GM23338 (cell line): ENCODE results near the gene MAD1L1. TPM values are rescaled to one million over a fixed set of nuclear protein-coding genes. Genes with fewer than 3 reads are reported as not detected.

Experiments used
- ATAC-seq: fragments of 200-7000 bp; cut with Tn5 transposase; 3 replicates; pipeline ENCODE4 v1.9.1; 2020
- DNase-seq: peaks from one replicate; pipeline ENCODE4 v3.0.0-alpha.2; 2015; ENCODE audit warnings: low spot score
- H2AFZ ChIP-seq: fragments of 200-600 bp; sonication (generic); 2 replicates; pipeline ENCODE4 v1.8.0; 2016; ENCODE audit warnings: antibody characterized with exemption, mild to moderate bottlenecking, moderate library complexity
- H3F3A ChIP-seq: fragments of 200-600 bp; sonication (generic); replicated peaks from 2 replicates; pipeline ENCODE4 v1.8.0; 2017; ENCODE audit warnings: antibody characterized with exemption, mixed run types, low read depth
- H3K27ac ChIP-seq: fragments of 200-600 bp; sonication (generic); 2 replicates; pipeline ENCODE4 v1.6.1; 2016; ENCODE audit warnings: low read depth
- H3K27me3 ChIP-seq: fragments of 200-600 bp; sonication (generic); 2 replicates; pipeline ENCODE4 v1.8.0; 2016; ENCODE audit warnings: mild to moderate bottlenecking, mixed run types, moderate library complexity; ENCODE audit not compliant: insufficient read depth
- H3K36me3 ChIP-seq: fragments of 200-600 bp; sonication (generic); 2 replicates; pipeline ENCODE4 v1.8.0; 2016; ENCODE audit warnings: mild to moderate bottlenecking; ENCODE audit not compliant: insufficient read depth
- H3K4me1 ChIP-seq: fragments of 200-600 bp; sonication (generic); 2 replicates; pipeline ENCODE4 v1.8.0; 2016; ENCODE audit warnings: mild to moderate bottlenecking, moderate library complexity; ENCODE audit not compliant: insufficient read depth
- H3K4me2 ChIP-seq: fragments of 200-600 bp; sonication (generic); 2 replicates; pipeline ENCODE4 v1.7.1; 2017; ENCODE audit warnings: mixed run types
- H3K4me3 ChIP-seq: fragments of 200-600 bp; sonication (generic); 2 replicates; pipeline ENCODE4 v1.6.1; 2016; ENCODE audit warnings: mixed run types
- H3K79me2 ChIP-seq: fragments of 200-600 bp; sonication (generic); replicated peaks from 2 replicates; pipeline ENCODE4 v1.8.0; 2017; ENCODE audit warnings: mild to moderate bottlenecking; ENCODE audit not compliant: insufficient read depth
- H3K9me2 ChIP-seq: fragments of 200-600 bp; sonication (generic); 2 replicates; pipeline ENCODE4 v1.8.0; 2017; ENCODE audit not compliant: insufficient read depth
- H4K20me1 ChIP-seq: fragments of 200-600 bp; sonication (generic); replicated peaks from 2 replicates; pipeline ENCODE4 v1.8.0; 2017; ENCODE audit warnings: mild to moderate bottlenecking; ENCODE audit not compliant: insufficient read depth
- H3K27ac Mint-ChIP-seq: 2 replicates; pipeline ENCODE4 v1.8.0; 2020; ENCODE audit warnings: inconsistent platforms, mild to moderate bottlenecking, moderate library complexity, mixed read lengths
- H3K27me3 Mint-ChIP-seq: 3 replicates; pipeline ENCODE4 v1.8.0; 2022; ENCODE audit warnings: low read depth, mild to moderate bottlenecking, moderate library complexity, mixed read lengths, inconsistent platforms; ENCODE audit not compliant: insufficient read depth, poor library complexity
- H3K36me3 Mint-ChIP-seq: 3 replicates; pipeline ENCODE4 v1.8.0; 2021; ENCODE audit warnings: low read depth, mild to moderate bottlenecking, inconsistent platforms, moderate library complexity, mixed read lengths
- H3K4me1 Mint-ChIP-seq: 3 replicates; pipeline ENCODE4 v1.8.0; 2020; ENCODE audit warnings: mild to moderate bottlenecking, inconsistent platforms, mixed read lengths
- H3K4me3 Mint-ChIP-seq: 3 replicates; pipeline ENCODE4 v1.8.0; 2021; ENCODE audit warnings: moderate library complexity, mild to moderate bottlenecking, inconsistent platforms, mixed read lengths
- H3K9me3 Mint-ChIP-seq: 3 replicates; pipeline ENCODE4 v1.8.0; 2020; ENCODE audit warnings: moderate library complexity, mild to moderate bottlenecking, inconsistent platforms, mixed read lengths
- CREB1 ChIP-seq: fragments of 250-450 bp; sonication (Bioruptor Pico); IDR thresholded peaks from 2 replicates; pipeline ENCODE4 v1.5.0; 2020; ENCODE audit warnings: low read depth, mild to moderate bottlenecking, moderate library complexity
- STAT1 ChIP-seq: IDR thresholded peaks from one replicate; pipeline ENCODE4 v1.6.1; 2016; ENCODE audit warnings: antibody characterized with exemption; ENCODE audit not compliant: unreplicated experiment
- ZNF114 ChIP-seq: fragments of 250-450 bp; sonication (Bioruptor Pico); IDR thresholded peaks from 2 replicates; pipeline ENCODE4 v1.5.0; 2020; ENCODE audit warnings: mild to moderate bottlenecking, moderate library complexity
- polyA plus RNA-seq: library from polyadenylated mRNA; unstranded; fragments of >200 nt; fragmentation: Nextera tagmentation; extraction: Ambion mirVana; gene quantifications from 2 replicates; pipeline ENCODE4 v1.2.1, GENCODE V29; 2016
- total RNA-seq: library from RNA; depleted of rRNA; stranded (reverse); fragments of >200 nt; shearing (Covaris generic); gene quantifications from 2 replicates; pipeline ENCODE4 v1.2.3, GENCODE V29; 2014
- TF ChIP-seq, protein P1 (sequence below): fragments of 250-450 bp; sonication (Bioruptor Pico); IDR thresholded peaks from 2 replicates; pipeline ENCODE4 v1.5.0; 2020; ENCODE audit warnings: mild to moderate bottlenecking, moderate library complexity
- TF ChIP-seq, protein P2 (sequence below), 2 experiments: fragments of 200-600 bp in 1 of 2; sonication (generic) in 1 of 2; conservative IDR thresholded peaks; 2 replicates each; pipeline versions ENCODE4 v1.5.1 to v1.6.1; 2016 to 2017; ENCODE audit warnings: antibody characterized with exemption in 2 of 2, low read depth in 2 of 2, mild to moderate bottlenecking in 2 of 2, moderate library complexity in 1 of 2
- TF ChIP-seq, protein P3 (sequence below): IDR thresholded peaks from 2 replicates; pipeline ENCODE4 v1.6.1; 2016; ENCODE audit warnings: antibody characterized with exemption

Gene MAD1L1
- total and polyA plus RNA-seq, 2 experiments from 2014 or later = 40.3 to 59.3 TPM

DNA sequence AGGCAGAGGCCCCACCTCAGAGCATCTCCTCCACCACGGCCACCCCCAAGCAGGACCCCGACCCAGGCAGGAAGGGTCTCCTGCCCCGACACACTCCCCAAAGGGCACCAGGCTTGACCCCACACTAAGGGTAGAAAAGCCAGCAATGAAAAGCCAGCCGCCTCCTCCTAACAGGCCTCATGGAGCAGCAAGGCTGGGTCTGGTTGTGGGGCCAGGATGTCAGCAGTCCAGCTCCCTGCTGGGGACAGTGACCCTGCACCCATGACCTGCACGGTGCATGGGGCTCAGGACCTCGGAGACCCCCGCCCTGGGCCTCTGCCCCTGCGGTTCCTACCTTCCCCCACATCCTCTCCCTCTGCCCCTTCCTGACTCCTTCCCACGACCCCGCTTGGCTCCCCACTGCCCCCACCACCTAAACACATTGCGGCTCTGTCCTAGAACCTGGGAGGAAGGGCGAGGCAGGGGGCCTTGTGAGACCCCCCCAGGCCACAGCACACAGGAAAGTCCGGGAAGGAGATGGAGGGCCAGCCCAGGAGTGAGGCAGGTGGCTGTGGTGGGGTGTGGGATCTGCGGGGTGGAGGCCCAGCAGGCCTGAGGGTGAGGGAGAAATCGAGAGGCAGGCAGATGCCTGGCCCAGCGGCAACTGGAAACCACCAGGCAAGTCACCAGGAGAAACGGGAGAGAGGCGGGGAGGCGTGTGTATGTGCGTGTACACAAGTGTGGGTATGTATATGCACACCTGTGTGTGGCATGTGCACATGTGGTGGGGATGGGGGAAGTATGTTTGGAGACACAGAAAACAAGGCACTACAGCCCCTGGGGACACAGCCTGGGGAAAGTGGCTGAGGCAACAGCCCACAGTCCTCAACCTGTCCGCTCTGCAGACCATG lies 229.9 kb downstream of the MAD1L1 start:
- H3K27me3 ChIP-seq = no peaks in the 10 kb centered on the region
- TF ChIP-seq, protein P1, sequence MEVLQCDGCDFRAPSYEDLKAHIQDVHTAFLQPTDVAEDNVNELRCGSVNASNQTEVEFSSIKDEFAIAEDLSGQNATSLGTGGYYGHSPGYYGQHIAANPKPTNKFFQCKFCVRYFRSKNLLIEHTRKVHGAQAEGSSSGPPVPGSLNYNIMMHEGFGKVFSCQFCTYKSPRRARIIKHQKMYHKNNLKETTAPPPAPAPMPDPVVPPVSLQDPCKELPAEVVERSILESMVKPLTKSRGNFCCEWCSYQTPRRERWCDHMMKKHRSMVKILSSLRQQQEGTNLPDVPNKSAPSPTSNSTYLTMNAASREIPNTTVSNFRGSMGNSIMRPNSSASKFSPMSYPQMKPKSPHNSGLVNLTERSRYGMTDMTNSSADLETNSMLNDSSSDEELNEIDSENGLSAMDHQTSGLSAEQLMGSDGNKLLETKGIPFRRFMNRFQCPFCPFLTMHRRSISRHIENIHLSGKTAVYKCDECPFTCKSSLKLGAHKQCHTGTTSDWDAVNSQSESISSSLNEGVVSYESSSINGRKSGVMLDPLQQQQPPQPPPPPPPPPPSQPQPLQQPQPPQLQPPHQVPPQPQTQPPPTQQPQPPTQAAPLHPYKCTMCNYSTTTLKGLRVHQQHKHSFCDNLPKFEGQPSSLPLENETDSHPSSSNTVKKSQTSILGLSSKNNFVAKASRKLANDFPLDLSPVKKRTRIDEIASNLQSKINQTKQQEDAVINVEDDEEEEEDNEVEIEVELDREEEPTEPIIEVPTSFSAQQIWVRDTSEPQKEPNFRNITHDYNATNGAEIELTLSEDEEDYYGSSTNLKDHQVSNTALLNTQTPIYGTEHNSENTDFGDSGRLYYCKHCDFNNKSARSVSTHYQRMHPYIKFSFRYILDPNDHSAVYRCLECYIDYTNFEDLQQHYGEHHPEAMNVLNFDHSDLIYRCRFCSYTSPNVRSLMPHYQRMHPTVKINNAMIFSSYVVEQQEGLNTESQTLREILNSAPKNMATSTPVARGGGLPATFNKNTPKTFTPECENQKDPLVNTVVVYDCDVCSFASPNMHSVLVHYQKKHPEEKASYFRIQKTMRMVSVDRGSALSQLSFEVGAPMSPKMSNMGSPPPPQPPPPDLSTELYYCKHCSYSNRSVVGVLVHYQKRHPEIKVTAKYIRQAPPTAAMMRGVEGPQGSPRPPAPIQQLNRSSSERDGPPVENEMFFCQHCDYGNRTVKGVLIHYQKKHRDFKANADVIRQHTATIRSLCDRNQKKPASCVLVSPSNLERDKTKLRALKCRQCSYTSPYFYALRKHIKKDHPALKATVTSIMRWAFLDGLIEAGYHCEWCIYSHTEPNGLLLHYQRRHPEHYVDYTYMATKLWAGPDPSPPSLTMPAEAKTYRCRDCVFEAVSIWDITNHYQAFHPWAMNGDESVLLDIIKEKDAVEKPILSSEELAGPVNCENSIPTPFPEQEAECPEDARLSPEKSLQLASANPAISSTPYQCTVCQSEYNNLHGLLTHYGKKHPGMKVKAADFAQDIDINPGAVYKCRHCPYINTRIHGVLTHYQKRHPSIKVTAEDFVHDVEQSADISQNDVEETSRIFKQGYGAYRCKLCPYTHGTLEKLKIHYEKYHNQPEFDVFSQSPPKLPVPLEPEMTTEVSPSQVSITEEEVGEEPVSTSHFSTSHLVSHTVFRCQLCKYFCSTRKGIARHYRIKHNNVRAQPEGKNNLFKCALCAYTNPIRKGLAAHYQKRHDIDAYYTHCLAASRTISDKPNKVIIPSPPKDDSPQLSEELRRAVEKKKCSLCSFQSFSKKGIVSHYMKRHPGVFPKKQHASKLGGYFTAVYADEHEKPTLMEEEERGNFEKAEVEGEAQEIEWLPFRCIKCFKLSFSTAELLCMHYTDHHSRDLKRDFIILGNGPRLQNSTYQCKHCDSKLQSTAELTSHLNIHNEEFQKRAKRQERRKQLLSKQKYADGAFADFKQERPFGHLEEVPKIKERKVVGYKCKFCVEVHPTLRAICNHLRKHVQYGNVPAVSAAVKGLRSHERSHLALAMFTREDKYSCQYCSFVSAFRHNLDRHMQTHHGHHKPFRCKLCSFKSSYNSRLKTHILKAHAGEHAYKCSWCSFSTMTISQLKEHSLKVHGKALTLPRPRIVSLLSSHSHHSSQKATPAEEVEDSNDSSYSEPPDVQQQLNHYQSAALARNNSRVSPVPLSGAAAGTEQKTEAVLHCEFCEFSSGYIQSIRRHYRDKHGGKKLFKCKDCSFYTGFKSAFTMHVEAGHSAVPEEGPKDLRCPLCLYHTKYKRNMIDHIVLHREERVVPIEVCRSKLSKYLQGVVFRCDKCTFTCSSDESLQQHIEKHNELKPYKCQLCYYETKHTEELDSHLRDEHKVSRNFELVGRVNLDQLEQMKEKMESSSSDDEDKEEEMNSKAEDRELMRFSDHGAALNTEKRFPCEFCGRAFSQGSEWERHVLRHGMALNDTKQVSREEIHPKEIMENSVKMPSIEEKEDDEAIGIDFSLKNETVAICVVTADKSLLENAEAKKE (CRISPR knock-in tag) = no peak
- ATAC-seq = no peak
- Mint-ChIP-seq H3K27ac (peak overlapping the region; percentile 72), H3K9me3 (no peaks in the 10 kb centered on the region), H3K4me1 (no peaks in the 10 kb centered on the region), H3K27me3 (peaks cover 9% of the 10 kb centered on the region), H3K36me3 (no peaks in the 10 kb centered on the region), H3K4me3 (no peak overlapping the region)
- H3K36me3 ChIP-seq = no peaks in the 10 kb centered on the region
- H3K4me2 ChIP-seq = no peak overlapping the region
- 0 out of 2 replicates have a peak, but pooled peaks cover 2% of the 10 kb centered on the region for H3K79me2 ChIP-seq
- no peak overlapping the region for H3K4me3 ChIP-seq
- no peaks in the 10 kb centered on the region for H3F3A ChIP-seq
- no peak overlapping the region for H3K27ac ChIP-seq
- H2AFZ ChIP-seq = no peak overlapping the region
- H3K9me2 ChIP-seq = no peaks in the 10 kb centered on the region
- H4K20me1 ChIP-seq = 0 out of 2 replicates have a peak, but pooled peaks cover 4% of the 10 kb centered on the region
- DNase-seq = no peak
- H3K4me1 ChIP-seq = no peaks in the 10 kb centered on the region

DNA sequence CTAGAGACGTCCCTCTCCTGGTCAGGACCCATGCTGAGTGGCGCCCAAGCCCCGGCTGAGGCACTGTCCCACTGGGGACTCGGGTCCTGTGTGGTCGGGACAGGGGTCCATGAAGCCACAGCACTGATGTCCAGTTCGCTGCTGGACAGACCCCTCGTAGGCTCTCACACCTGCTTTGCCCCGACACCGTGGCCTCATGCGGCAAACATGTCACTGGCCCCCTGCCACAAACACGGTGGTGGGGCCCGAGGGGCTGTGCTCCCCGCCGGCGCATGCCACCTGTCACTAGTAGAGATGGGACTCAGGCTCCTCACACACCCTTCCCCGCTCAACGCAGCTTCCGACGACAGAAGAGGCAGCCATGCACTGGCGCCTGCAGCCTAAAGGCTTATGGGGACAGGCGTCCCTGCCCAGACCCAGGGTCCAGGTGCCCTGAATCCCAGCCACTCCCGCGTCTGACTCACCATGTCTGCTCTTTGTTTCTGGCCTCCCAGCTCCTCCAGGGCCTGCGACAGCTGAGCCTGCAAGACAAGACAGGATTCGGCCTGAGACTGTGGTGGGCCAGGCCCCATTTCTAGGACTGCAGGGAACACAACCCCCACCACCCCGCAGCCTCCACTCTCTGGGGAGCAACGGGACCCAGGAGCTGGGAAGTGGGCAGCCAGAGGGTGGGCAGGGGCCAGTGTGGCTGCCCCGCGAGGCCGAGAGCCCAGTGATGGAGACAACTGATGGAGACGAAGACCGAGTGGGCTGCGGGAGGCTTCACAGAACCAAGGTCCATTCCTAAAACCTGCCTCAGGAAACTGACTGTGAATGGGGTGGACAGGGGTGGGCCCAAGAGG lies 230.9 kb downstream of the MAD1L1 start:
- no peak for ATAC-seq
- H3K4me2 ChIP-seq = no peak overlapping the region
- Mint-ChIP-seq H3K4me3 (no peak overlapping the region), H3K27me3 (peaks cover 8% of the 10 kb centered on the region), H3K4me1 (no peaks in the 10 kb centered on the region), H3K36me3 (no peaks in the 10 kb centered on the region), H3K27ac (peak overlapping the region; percentile 72; the same call in 1 of the 2 replicates), H3K9me3 (no peaks in the 10 kb centered on the region)
- no peaks in the 10 kb centered on the region for H4K20me1 ChIP-seq
- H3K27me3 ChIP-seq = no peaks in the 10 kb centered on the region
- no peak overlapping the region for H2AFZ ChIP-seq
- H3K4me1 ChIP-seq = no peaks in the 10 kb centered on the region
- no peak overlapping the region for H3K4me3 ChIP-seq
- H3F3A ChIP-seq = no peaks in the 10 kb centered on the region
- no peaks in the 10 kb centered on the region for H3K9me2 ChIP-seq
- no peak for DNase-seq
- H3K27ac ChIP-seq = no peak overlapping the region
- H3K79me2 ChIP-seq = 0 out of 2 replicates have a peak, but pooled peaks cover 2% of the 10 kb centered on the region
- H3K36me3 ChIP-seq = no peaks in the 10 kb centered on the region
- TF ChIP-seq, protein P2, sequence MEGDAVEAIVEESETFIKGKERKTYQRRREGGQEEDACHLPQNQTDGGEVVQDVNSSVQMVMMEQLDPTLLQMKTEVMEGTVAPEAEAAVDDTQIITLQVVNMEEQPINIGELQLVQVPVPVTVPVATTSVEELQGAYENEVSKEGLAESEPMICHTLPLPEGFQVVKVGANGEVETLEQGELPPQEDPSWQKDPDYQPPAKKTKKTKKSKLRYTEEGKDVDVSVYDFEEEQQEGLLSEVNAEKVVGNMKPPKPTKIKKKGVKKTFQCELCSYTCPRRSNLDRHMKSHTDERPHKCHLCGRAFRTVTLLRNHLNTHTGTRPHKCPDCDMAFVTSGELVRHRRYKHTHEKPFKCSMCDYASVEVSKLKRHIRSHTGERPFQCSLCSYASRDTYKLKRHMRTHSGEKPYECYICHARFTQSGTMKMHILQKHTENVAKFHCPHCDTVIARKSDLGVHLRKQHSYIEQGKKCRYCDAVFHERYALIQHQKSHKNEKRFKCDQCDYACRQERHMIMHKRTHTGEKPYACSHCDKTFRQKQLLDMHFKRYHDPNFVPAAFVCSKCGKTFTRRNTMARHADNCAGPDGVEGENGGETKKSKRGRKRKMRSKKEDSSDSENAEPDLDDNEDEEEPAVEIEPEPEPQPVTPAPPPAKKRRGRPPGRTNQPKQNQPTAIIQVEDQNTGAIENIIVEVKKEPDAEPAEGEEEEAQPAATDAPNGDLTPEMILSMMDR (conservative IDR thresholded peaks at IDR 0.05; ENCODE audit: low read depth in 2 of 2) = no peak
- TF ChIP-seq, protein P3, sequence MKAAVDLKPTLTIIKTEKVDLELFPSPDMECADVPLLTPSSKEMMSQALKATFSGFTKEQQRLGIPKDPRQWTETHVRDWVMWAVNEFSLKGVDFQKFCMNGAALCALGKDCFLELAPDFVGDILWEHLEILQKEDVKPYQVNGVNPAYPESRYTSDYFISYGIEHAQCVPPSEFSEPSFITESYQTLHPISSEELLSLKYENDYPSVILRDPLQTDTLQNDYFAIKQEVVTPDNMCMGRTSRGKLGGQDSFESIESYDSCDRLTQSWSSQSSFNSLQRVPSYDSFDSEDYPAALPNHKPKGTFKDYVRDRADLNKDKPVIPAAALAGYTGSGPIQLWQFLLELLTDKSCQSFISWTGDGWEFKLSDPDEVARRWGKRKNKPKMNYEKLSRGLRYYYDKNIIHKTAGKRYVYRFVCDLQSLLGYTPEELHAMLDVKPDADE = no peak
- TF ChIP-seq ZNF114 (CRISPR knock-in tag) = no peak
- TF ChIP-seq STAT1 = no peak
- no peak for TF ChIP-seq CREB1
